Measurements from ENCODE around the gene SLC25A21. TPM values are rescaled to one million over a fixed set of nuclear protein-coding genes. Genes with fewer than 3 reads are reported as not detected.

Gene SLC25A21
- total and polyA plus RNA-seq, 9 donors: 0.57 to 1.6 (median 1.1) TPM; not detected in 1

GRCh38 chr14:36855396-36855795, 317.0 kb downstream of the SLC25A21 start:
- TF ChIP-seq EP300 (IDR thresholded peaks at IDR 0.05) (no peak), POLR2A (IDR thresholded peaks at IDR 0.05) (no peak), CTCF (IDR thresholded peaks at IDR 0.05) (no peak)
- 87 to 89% (median 87%) methylated on average over 3 of the region's 3 CpGs for WGBS, 3 donors
- Histone ChIP-seq H3K27ac (no peak overlapping the region), H3K4me1 (ENCODE audit: insufficient read depth) (peaks cover 4% of the 10 kb centered on the region), H3K9me3 (no peaks in the 10 kb centered on the region), H3K4me3 (no peak overlapping the region), H3K36me3 (no peaks in the 10 kb centered on the region), H3K27me3 (no peaks in the 10 kb centered on the region)
- DNase-seq: no peak
- intact Hi-C loops (cut with DNase I): no loop called here

DNA sequence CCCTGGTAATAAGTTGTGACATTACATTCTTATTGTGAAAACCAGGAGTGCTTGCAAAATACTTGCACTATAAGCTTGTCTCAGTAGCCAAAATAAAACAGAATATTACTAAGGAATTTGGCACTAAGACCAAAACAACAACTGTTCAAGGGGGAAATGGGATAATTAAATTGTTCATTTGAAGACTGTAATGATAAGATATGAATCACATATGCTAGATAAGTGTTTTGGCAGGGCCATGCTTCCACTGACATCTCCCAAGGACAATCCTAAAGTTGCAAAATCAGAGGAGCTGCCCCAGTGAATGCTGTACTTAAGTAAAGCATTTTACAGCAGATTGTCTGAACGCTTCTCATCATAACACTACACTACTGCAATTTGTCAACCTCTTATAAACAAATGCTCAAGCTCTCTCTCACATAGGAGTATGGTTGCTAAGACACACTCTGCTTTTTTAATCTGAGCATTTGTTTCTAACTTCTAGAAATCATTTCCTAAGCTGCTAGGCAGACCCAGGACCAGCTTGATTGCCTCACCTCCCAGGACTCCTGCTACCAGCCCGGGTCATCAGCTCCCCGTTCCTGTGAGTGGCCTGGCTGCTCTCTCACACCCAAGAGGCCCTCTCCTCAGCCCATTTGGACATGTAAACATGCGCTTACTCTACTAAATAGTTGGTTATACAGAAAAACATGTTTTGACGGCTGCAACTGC, 319.3 kb downstream of the SLC25A21 start:
- DNase-seq: no peak
- TF ChIP-seq EP300 (IDR thresholded peaks at IDR 0.05) (no peak), CTCF (IDR thresholded peaks at IDR 0.05) (no peak), POLR2A (IDR thresholded peaks at IDR 0.05) (no peak)
- no peaks in the 10 kb centered on the region for H3K36me3 ChIP-seq

GRCh38 chr14:36848213-36848612, 324.2 kb downstream of the SLC25A21 start:
- WGBS, 3 donors: 78 to 86% (median 84%) methylated on average over 5 of the region's 5 CpGs
- Histone ChIP-seq H3K9me3 (no peaks in the 10 kb centered on the region), H3K36me3 (no peaks in the 10 kb centered on the region), H3K4me1 (ENCODE audit: insufficient read depth) (no peaks in the 10 kb centered on the region), H3K27me3 (no peaks in the 10 kb centered on the region), H3K27ac (no peak overlapping the region), H3K4me3 (no peak overlapping the region)
- DNase-seq: no peak
- TF ChIP-seq POLR2A (IDR thresholded peaks at IDR 0.05) (no peak), CTCF (IDR thresholded peaks at IDR 0.05) (no peak)
- intact Hi-C loops (cut with DNase I): no loop called here

More for the DNA sequence above, 319.3 kb downstream of the SLC25A21 start:
- Histone ChIP-seq H3K9me3 (no peaks in the 10 kb centered on the region), H3K4me1 (ENCODE audit: insufficient read depth) (peaks cover 4% of the 10 kb centered on the region), H3K4me3 (no peak overlapping the region), H3K27me3 (no peaks in the 10 kb centered on the region), H3K27ac (no peak overlapping the region)
- intact Hi-C loops (cut with DNase I): no loop called here
- WGBS, 3 donors: 6 to 17% (median 7%) methylated on average over 5 of the region's 5 CpGs

DNA sequence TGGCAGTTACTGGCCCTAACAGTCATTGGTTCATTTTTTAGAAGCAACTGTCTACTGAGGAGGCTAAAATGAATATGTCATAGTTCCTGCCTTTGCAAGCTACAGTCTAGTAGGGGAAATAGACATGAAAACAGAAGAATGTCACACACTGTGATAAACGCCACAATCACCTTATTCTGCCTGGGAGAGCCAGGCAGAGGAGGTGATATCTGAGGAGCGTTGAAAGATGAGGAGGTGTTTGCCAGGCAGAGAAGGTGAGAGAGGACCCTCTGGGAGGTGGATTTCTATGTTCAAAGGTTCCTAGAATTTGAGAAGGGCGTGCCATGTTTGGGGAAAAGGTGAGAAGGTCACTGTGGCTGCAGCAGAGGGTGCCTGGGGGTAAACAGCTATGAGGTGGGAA, 325.0 kb downstream of the SLC25A21 start:
- Histone ChIP-seq H3K4me1 (ENCODE audit: insufficient read depth) (no peaks in the 10 kb centered on the region), H3K4me3 (no peak overlapping the region), H3K36me3 (no peaks in the 10 kb centered on the region), H3K27me3 (no peaks in the 10 kb centered on the region), H3K9me3 (no peaks in the 10 kb centered on the region), H3K27ac (no peak overlapping the region)
- TF ChIP-seq CTCF (IDR thresholded peaks at IDR 0.05) (no peak), EP300 (IDR thresholded peaks at IDR 0.05) (no peak), POLR2A (IDR thresholded peaks at IDR 0.05) (no peak)
- 74 to 87% (median 84%) methylated on average over 3 of the region's 3 CpGs for WGBS, 3 donors
- intact Hi-C loops (cut with DNase I): no loop called here
- DNase-seq: no peak

Data from ovary (tissue), 9 donors.